Panc1 (cell line): Measurements from ENCODE around the gene ATP2B1. TPM values are rescaled to one million over a fixed set of nuclear protein-coding genes. Genes with fewer than 3 reads are reported as not detected.

Experiments
- ATAC-seq: fragments of 200-7000 bp; cut with Tn5 transposase; 2 replicates; pipeline ENCODE4 v1.9.1; 2020; ENCODE audit warnings: mild to moderate bottlenecking, moderate library complexity
- BruUV-seq: library from RNA; stranded (reverse); fragments of 400-500 nt; replicated peaks from 2 replicates; lab custom pipeline; 2021; lab: Mats Ljungman, UMichigan
- CTCF ChIA-PET: fragments of 300-600 bp; sonication (Branson Sonifier 250); formaldehyde crosslinking; loops from one replicate; lab custom pipeline; 2022; ENCODE audit warnings: antibody characterized with exemption; lab: Charles Lee
- POLR2A ChIA-PET: fragments of 300-600 bp; sonication (Branson Sonifier 250); formaldehyde crosslinking; loops from one replicate; lab custom pipeline; 2022; ENCODE audit warnings: antibody characterized with exemption; lab: Charles Lee
- DNase-seq: peaks from one replicate; pipeline ENCODE4 v3.0.0-alpha.2; 2010; ENCODE audit warnings: low read depth, low spot score
- H3K27ac ChIP-seq: 2 replicates; pipeline ENCODE4 v1.5.1; 2011; ENCODE audit warnings: mild to moderate bottlenecking, low read length, inconsistent platforms
- H3K27me3 ChIP-seq: fragments of 200-500 bp; sonication (Bioruptor generic); 2 replicates; pipeline ENCODE4 v1.6.0; 2014; ENCODE audit warnings: low read length, inconsistent platforms; ENCODE audit not compliant: control insufficient read depth, insufficient read depth
- H3K36me3 ChIP-seq: fragments of 200-500 bp; sonication (Bioruptor generic); 2 replicates; pipeline ENCODE4 v1.5.1; 2014; ENCODE audit warnings: inconsistent platforms, mild to moderate bottlenecking, low read length, moderate library complexity; ENCODE audit not compliant: control insufficient read depth, insufficient read depth
- H3K4me1 ChIP-seq: 2 replicates; pipeline ENCODE4 v1.5.1; 2011; ENCODE audit warnings: inconsistent platforms, mild to moderate bottlenecking, low read length, moderate library complexity; ENCODE audit not compliant: control insufficient read depth, insufficient read depth
- H3K4me3 ChIP-seq, 2 experiments: 2 replicates each; pipeline ENCODE4 v1.5.1; 2011 to 2012; ENCODE audit warnings: low read depth in 2 of 2, low read length in 2 of 2, mild to moderate bottlenecking in 2 of 2, inconsistent platforms in 1 of 2, moderate library complexity in 1 of 2
- H3K9me3 ChIP-seq: fragments of 200-500 bp; sonication (Bioruptor generic); 2 replicates; pipeline ENCODE4 v1.5.1; 2014; ENCODE audit warnings: low read depth, mild to moderate bottlenecking, inconsistent platforms, low read length, moderate library complexity; ENCODE audit not compliant: control insufficient read depth, insufficient read depth
- CTCF ChIP-seq: fragments of 450-650 bp; IDR thresholded peaks from 2 replicates; pipeline ENCODE4 v1.5.1; 2017; ENCODE audit warnings: mild to moderate bottlenecking
- POLR2AphosphoS5 ChIP-seq: IDR thresholded peaks from 2 replicates; pipeline ENCODE4 v1.6.1; 2012; ENCODE audit warnings: mild to moderate bottlenecking, low read depth, low read length, moderate library complexity
- REST ChIP-seq, 2 experiments: IDR thresholded peaks; 2 replicates each; pipeline ENCODE4 v1.6.1; 2011 to 2012; ENCODE audit warnings: low read depth in 2 of 2, control low read depth in 1 of 2, low read length in 1 of 2, mild to moderate bottlenecking in 1 of 2, moderate library complexity in 1 of 2; ENCODE audit not compliant: insufficient read depth in 1 of 2
- SIN3A ChIP-seq: IDR thresholded peaks from 2 replicates; pipeline ENCODE4 v1.6.1; 2012; ENCODE audit warnings: low read depth, mild to moderate bottlenecking, low read length, moderate library complexity, borderline replicate concordance; ENCODE audit not compliant: insufficient read depth
- TCF7L2 ChIP-seq: IDR thresholded peaks from 2 replicates; pipeline ENCODE4 v1.6.1; 2011; ENCODE audit warnings: mild to moderate bottlenecking, low read depth, low read length, inconsistent platforms
- in situ Hi-C: cut with HindIII; loops from 2 replicates; pipeline ENCODE4 v1.10.0; 2016; ENCODE audit warnings: low sequenced_read_pairs, low pct_unique_long_range_greater_than_20kb
- intact Hi-C: fragments of 100-400 bp; cut with micrococcal nuclease; formaldehyde crosslinking; loops from one replicate; pipeline ENCODE4 v1.10.0; 2022; ENCODE audit not compliant: unreplicated experiment
- total RNA-seq: library from RNA; stranded (reverse); gene quantifications from one replicate; pipeline ENCODE4 v1.2.1, GENCODE V29; 2021; ENCODE audit not compliant: unreplicated experiment

The ATP2B1 gene
- total RNA-seq, 1 experiment from 2014 or later = 64.5 TPM

GRCh38 chr12:89756585-89757398, 48.2 kb upstream of the ATP2B1 start:
- Histone ChIP-seq H3K27me3 (no peaks in the 10 kb centered on the region), H3K4me1 (no peaks in the 10 kb centered on the region; the same call in 1 of the 2 replicates), H3K9me3 (no peaks in the 10 kb centered on the region), H3K4me3 (no peak overlapping the region), H3K36me3 (no peaks in the 10 kb centered on the region), H3K27ac (no peak overlapping the region)
- ATAC-seq = no peak
- peak; percentile 43 for DNase-seq
- in situ Hi-C loops (no loop called here), intact Hi-C loops (no loop called here)
- CTCF ChIA-PET = no interaction called here
- TF ChIP-seq REST (IDR thresholded peaks at IDR 0.05; ENCODE audit: insufficient read depth in 1 of 2, low read depth in 2 of 2, low read length in 1 of 2) = no peak
- no TSS peak for BruUV-seq
- POLR2A ChIA-PET = no interaction called here

GRCh38 chr12:89756194-89756584, 47.6 kb upstream of the ATP2B1 start:
- POLR2A ChIA-PET = no interaction called here
- no peaks in the 10 kb centered on the region for H3K9me3 ChIP-seq
- intact Hi-C loops = no loop called here
- no peak overlapping the region for H3K4me3 ChIP-seq
- CTCF ChIA-PET = no interaction called here
- TF ChIP-seq SIN3A (no peak), REST (IDR thresholded peaks at IDR 0.05; ENCODE audit: insufficient read depth in 1 of 2, low read depth in 2 of 2, low read length in 1 of 2) (no peak), CTCF (no peak), POLR2AphosphoS5 (no peak), TCF7L2 (no peak)
- DNase-seq (no peak), ATAC-seq (no peak)
- H3K27me3 ChIP-seq = no peaks in the 10 kb centered on the region
- H3K4me1 ChIP-seq = no peaks in the 10 kb centered on the region; the same call in 1 of the 2 replicates
- no peaks in the 10 kb centered on the region for H3K36me3 ChIP-seq
- in situ Hi-C loops = no loop called here
- H3K27ac ChIP-seq = no peak overlapping the region
- no TSS peak for BruUV-seq
